ENCODE results near the gene BRSK2. TPM values are rescaled to one million over a fixed set of nuclear protein-coding genes. Genes with fewer than 3 reads are reported as not detected.

BRSK2 gene
- total and polyA plus RNA-seq, 4 donors, result 14.1 to 106 (median 56.8) TPM

DNA sequence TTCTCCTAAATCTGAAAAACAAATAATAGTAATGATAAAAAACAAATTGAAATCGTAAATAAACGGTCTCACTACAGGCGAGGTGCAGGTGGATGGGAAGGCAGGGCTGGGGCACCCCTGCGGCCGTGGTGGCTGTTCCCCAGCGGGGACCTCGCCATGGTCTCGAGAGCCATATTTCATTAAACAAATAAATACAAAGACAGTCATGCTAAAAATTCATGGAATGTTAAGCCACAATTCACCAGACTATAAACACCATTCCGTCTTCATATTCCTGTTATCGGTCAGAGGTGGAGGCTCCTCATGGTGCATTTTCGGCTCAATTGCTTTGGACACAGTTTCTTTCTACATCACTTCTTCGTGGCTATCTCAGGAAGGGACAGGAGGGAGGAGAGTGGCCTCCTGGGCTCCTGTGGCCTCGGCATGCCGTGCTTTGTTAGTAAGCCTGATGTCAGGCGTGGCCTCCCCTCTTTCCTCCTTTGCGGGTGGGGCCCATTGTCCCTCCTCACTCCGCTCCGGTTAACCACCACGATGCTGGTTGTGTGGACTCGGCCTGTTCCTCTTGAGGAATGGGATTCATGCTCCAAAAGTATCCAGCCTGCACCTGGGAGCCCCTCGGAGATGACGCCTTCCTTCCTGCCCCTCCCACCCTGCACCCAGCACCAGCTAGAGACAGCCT lies 16.1 kb upstream of the BRSK2 start:
- Histone ChIP-seq H3K4me3 (ENCODE audit: low read depth, low read length) (no peak overlapping the region), H3K27me3 (ENCODE audit: control insufficient read depth, insufficient read depth, low read length) (no peaks in the 10 kb centered on the region), H3K9me3 (ENCODE audit: control insufficient read depth, insufficient read depth, low read length) (no peaks in the 10 kb centered on the region), H3K36me3 (ENCODE audit: control insufficient read depth, insufficient read depth, low read length) (peaks cover 2% of the 10 kb centered on the region), H3K27ac (ENCODE audit: low read depth, low read length) (no peak overlapping the region), H3K4me1 (ENCODE audit: control insufficient read depth, insufficient read depth, low read length) (no peaks in the 10 kb centered on the region)
- 62% methylated on average over 14 of the region's 22 CpGs for WGBS (ENCODE audit: insufficient coverage)
- no peak for DNase-seq (ENCODE audit: low read depth in 4 of 6, low spot score in 6 of 6)

DNA sequence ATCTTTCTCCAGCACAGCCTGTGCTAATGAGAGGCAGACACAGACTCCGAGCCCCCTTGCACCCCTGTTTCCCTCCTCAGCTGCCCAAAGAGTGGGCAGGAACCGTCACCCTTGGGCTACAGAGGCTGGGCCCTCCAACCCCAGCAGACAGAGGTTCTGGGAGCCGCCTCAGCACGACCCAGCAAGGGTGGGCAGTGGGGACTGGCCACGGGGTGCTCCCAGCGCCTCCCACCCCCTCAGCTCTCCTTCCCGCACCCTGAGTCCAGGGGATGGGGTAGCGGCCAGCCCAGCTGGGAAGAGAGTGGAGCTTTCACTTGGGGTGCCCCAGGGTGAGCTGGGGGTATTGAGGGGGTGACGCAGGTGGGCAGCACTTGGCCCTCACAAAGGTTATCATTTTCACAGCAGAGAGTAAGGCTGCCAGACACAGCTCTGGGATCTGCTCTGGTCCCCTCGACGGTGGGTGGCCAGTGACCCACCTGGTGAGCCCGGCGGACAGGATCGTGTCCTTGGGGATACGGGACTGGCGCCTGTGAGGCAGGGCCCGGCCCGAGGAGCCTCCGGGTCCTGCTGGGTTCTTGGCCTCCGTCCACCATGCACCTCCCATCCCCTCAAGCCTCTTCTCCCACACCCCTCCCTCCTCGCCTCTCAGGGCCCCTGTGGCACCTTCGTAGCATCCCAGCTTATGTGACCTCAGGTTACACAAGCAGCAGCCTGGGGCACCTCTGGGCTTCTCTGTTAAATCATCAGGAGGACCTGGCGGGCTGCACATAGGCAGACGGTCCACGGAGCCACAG lies 14.4 kb upstream of the BRSK2 start:
- DNase-seq (ENCODE audit: low read depth in 4 of 6, low spot score in 6 of 6), result no peak
- Histone ChIP-seq H3K36me3 (ENCODE audit: control insufficient read depth, insufficient read depth, low read length) (peaks cover under 1% of the 10 kb centered on the region), H3K27ac (ENCODE audit: low read depth, low read length) (no peak overlapping the region), H3K9me3 (ENCODE audit: control insufficient read depth, insufficient read depth, low read length) (no peaks in the 10 kb centered on the region), H3K27me3 (ENCODE audit: control insufficient read depth, insufficient read depth, low read length) (no peaks in the 10 kb centered on the region), H3K4me1 (ENCODE audit: control insufficient read depth, insufficient read depth, low read length) (no peaks in the 10 kb centered on the region), H3K4me3 (ENCODE audit: low read depth, low read length) (no peak overlapping the region)
- 93% methylated on average over 20 of the region's 25 CpGs for WGBS (ENCODE audit: insufficient coverage)

DNA sequence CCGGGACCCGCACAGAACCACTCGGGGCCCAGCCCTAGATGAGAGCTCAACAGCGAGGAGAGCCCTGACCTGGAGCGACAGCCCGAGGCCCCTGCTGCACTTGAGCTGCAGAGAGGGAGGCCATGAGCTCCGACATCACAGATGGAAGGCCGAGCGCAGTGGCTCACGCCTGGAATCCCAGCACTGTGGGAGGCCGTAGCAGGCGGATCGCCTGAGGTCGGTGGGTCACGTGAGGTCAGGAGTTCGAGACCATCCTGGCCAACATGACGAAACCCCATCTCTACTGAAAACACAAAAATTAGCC lies 13.8 kb upstream of the BRSK2 start:
- H3K36me3 ChIP-seq (ENCODE audit: control insufficient read depth, insufficient read depth, low read length), result no peaks in the 10 kb centered on the region
- no peak overlapping the region for H3K4me3 ChIP-seq (ENCODE audit: low read depth, low read length)
- no peaks in the 10 kb centered on the region for H3K27me3 ChIP-seq (ENCODE audit: control insufficient read depth, insufficient read depth, low read length)
- no peaks in the 10 kb centered on the region for H3K9me3 ChIP-seq (ENCODE audit: control insufficient read depth, insufficient read depth, low read length)
- 83% methylated on average over 16 of the region's 17 CpGs for WGBS (ENCODE audit: insufficient coverage)
- no peak overlapping the region for H3K27ac ChIP-seq (ENCODE audit: low read depth, low read length)
- no peaks in the 10 kb centered on the region for H3K4me1 ChIP-seq (ENCODE audit: control insufficient read depth, insufficient read depth, low read length)
- no peak for DNase-seq (ENCODE audit: low read depth in 4 of 6, low spot score in 6 of 6)

DNA sequence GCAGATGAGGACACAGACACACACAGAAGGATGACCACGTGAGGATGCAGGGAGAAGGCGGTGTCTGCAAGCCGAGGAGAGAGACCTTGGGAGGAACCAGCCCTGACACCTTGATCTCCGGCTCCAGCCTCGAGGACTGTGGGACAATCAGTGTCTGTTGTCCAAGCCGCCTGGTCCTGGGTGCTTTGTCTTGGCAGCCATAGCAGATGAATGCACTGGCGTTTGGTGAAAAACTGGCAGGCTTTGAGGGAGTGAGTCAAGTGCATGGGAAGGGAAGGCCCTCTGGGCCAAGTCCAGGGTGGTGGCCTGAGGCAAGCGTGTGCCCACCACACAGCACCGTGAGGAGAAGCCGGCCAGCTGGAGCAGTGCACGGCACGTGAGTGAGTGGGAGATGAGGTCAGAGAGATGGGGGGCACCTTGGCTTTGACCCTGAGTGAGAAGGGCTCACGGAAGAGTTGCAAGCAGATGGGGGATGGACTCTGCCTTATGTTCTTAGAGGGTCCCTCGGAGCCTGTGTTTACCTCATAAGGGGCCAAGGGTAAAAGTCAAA lies 12.4 kb upstream of the BRSK2 start:
- no peak overlapping the region for H3K4me3 ChIP-seq (ENCODE audit: low read depth, low read length)
- no peak for DNase-seq (ENCODE audit: low read depth in 4 of 6, low spot score in 6 of 6)
- no peak overlapping the region for H3K27ac ChIP-seq (ENCODE audit: low read depth, low read length)
- H3K36me3 ChIP-seq (ENCODE audit: control insufficient read depth, insufficient read depth, low read length), result no peaks in the 10 kb centered on the region
- H3K4me1 ChIP-seq (ENCODE audit: control insufficient read depth, insufficient read depth, low read length), result no peaks in the 10 kb centered on the region
- no peaks in the 10 kb centered on the region for H3K9me3 ChIP-seq (ENCODE audit: control insufficient read depth, insufficient read depth, low read length)
- no peaks in the 10 kb centered on the region for H3K27me3 ChIP-seq (ENCODE audit: control insufficient read depth, insufficient read depth, low read length)
- whole genome bisulfite sequencing (ENCODE audit: insufficient coverage), result 69% methylated on average over 13 of the region's 14 CpGs

DNA sequence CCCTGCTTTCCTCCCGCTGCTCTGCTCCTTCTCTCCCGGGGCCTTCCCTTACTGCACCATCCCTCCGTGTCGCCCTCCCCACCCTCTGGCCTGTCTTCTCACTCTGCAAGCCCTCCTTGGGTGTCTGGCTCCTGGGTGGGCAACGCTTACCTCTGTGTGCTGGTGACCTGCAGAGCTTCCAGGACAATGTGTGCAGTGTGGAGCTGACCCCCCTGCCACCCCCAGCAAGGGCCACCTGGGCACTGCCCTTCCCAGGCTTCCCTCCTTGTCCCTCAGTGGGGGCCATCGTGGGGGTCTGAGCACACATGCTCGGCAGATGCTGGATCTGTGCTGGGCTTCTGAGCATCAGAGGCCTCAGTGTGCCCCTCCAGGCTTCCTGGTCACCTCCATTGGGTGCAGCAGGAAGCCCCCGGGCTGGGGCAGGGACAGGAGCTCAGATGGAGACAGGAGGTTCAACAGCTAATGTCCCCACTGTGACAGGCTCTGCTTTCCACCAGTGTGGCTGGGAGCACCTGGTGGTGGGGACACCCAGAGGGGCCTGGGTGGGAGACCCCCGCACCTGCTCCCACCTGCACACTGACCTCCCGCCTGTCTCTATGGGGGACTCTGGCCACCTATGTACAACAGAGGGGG lies 7.8 kb upstream of the BRSK2 start:
- H3K27me3 ChIP-seq (ENCODE audit: control insufficient read depth, insufficient read depth, low read length), result no peaks in the 10 kb centered on the region
- H3K36me3 ChIP-seq (ENCODE audit: control insufficient read depth, insufficient read depth, low read length), result no peaks in the 10 kb centered on the region
- no peaks in the 10 kb centered on the region for H3K9me3 ChIP-seq (ENCODE audit: control insufficient read depth, insufficient read depth, low read length)
- H3K4me1 ChIP-seq (ENCODE audit: control insufficient read depth, insufficient read depth, low read length), result peaks cover 13% of the 10 kb centered on the region
- H3K4me3 ChIP-seq (ENCODE audit: low read depth, low read length), result no peak overlapping the region
- H3K27ac ChIP-seq (ENCODE audit: low read depth, low read length), result no peak overlapping the region
- no peak for DNase-seq (ENCODE audit: low read depth in 4 of 6, low spot score in 6 of 6)
- 82% methylated on average over 9 of the region's 10 CpGs for WGBS (ENCODE audit: insufficient coverage)

DNA sequence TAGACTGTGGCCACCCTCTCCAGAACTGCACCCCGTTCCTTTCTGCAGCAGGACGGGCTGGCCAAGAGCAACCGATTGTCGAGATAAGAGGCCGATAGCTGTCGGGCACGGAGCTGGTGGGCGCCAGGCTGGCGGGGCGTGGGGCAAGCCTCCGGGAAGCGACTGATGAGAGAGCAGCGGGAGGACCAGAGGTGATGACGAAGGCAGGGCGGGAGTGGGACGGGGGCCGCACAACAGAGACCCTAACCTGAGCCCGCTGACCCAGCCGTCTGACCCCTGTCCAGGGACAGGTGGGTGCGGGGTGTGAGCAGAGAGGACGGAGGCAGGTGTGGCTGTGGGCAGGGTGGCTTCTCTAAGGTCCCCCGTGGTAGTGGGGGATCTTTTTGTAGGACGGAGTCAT lies 7.3 kb upstream of the BRSK2 start:
- 73% methylated on average over 22 of the region's 23 CpGs for WGBS (ENCODE audit: insufficient coverage)
- H3K36me3 ChIP-seq (ENCODE audit: control insufficient read depth, insufficient read depth, low read length), result no peaks in the 10 kb centered on the region
- H3K4me3 ChIP-seq (ENCODE audit: low read depth, low read length), result no peak overlapping the region
- no peaks in the 10 kb centered on the region for H3K27me3 ChIP-seq (ENCODE audit: control insufficient read depth, insufficient read depth, low read length)
- H3K27ac ChIP-seq (ENCODE audit: low read depth, low read length), result no peak overlapping the region
- no peak for DNase-seq (ENCODE audit: low read depth in 4 of 6, low spot score in 6 of 6)
- peaks cover 13% of the 10 kb centered on the region for H3K4me1 ChIP-seq (ENCODE audit: control insufficient read depth, insufficient read depth, low read length)
- H3K9me3 ChIP-seq (ENCODE audit: control insufficient read depth, insufficient read depth, low read length), result no peaks in the 10 kb centered on the region

DNA sequence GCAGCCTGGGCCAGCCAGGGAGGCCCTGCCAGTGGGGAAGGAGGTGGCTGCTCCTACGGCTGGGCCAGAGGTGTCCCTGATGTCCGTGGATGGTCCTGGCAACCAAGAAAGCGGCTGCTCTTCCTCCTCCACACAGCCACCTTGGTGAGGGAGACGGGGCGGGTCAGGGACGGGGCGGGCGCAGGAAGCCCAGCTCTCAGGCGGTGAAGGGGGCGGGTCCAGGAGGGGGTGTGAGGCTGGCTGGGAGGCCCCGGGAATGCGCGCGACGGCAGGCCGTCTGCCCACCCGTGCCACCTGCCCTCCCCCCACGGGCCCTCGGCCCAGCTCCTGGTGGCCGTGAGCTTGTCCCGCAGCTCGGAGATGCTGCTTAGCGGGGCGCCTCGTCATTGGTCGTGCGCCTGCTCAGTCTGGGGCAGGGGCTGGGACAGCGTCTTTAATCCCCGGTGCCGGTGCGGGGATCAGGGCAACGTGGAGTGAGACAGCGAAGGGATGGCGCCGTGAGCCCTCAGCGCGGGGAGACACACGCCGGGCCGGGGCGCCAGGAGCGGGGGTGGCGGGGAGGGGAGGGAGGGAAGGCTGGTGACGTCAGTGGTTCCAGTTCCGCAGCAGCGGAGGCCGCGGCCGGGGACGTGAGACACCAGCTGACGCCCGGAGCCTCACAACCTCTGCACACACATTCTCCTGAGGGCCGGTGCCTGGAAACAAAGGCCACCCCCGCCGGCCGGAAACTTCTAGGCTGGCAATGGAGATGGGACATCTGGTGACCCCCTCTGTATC lies 6.7 kb upstream of the BRSK2 start:
- Histone ChIP-seq H3K9me3 (ENCODE audit: control insufficient read depth, insufficient read depth, low read length) (no peaks in the 10 kb centered on the region), H3K4me1 (ENCODE audit: control insufficient read depth, insufficient read depth, low read length) (peaks cover 15% of the 10 kb centered on the region), H3K36me3 (ENCODE audit: control insufficient read depth, insufficient read depth, low read length) (no peaks in the 10 kb centered on the region), H3K27me3 (ENCODE audit: control insufficient read depth, insufficient read depth, low read length) (no peaks in the 10 kb centered on the region), H3K4me3 (ENCODE audit: low read depth, low read length) (peak overlapping the region; percentile 54), H3K27ac (ENCODE audit: low read depth, low read length) (peak overlapping the region; percentile 61)
- peak in 2 of 6 donors; percentile 83 to 91 for DNase-seq (ENCODE audit: low read depth in 4 of 6, low spot score in 6 of 6)
- 1% methylated on average over 43 of the region's 56 CpGs for WGBS (ENCODE audit: insufficient coverage)

DNA sequence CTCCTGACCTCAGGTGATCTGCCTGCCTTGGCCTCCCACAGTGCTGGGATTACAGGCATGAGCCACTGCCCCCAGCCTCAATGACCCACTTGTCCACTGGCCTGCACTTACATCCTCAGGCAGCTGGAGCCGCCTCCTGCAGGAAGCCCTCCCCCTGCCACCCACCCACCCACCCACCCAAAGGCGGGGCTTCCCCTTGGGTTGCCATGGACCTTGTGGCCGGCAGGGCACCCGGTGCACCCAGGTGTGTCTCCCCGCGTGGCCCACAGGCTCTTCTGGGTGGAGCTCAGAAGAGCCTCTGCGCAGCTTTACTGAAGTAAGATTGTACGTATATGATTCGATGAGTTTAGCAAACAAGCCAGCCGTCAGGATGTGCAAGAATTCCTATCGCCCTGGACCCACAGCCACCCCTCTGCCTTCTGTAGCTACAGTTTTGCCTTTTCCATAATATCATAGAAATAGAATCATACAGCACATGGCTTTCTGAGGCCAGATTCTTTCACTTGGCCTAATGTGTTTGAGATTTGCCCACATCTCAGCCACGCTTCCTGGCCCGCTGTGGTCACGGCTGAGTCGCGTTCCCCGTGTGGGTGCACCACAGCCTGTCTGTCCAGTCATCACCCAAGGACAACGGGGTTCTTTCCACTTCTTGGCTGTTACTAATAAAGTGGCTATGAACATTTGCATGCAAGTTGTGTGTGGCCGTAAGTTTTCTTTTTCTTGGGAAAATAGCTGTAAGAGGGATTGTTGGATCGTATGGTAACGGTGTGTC lies 5.3 kb upstream of the BRSK2 start:
- WGBS (ENCODE audit: insufficient coverage), result 88% methylated on average over 13 of the region's 21 CpGs
- Histone ChIP-seq H3K4me1 (ENCODE audit: control insufficient read depth, insufficient read depth, low read length) (peaks cover 28% of the 10 kb centered on the region), H3K27me3 (ENCODE audit: control insufficient read depth, insufficient read depth, low read length) (no peaks in the 10 kb centered on the region), H3K9me3 (ENCODE audit: control insufficient read depth, insufficient read depth, low read length) (no peaks in the 10 kb centered on the region), H3K27ac (ENCODE audit: low read depth, low read length) (no peak overlapping the region), H3K4me3 (ENCODE audit: low read depth, low read length) (no peak overlapping the region), H3K36me3 (ENCODE audit: control insufficient read depth, insufficient read depth, low read length) (peaks cover 2% of the 10 kb centered on the region)
- no peak for DNase-seq (ENCODE audit: low read depth in 4 of 6, low spot score in 6 of 6)

DNA sequence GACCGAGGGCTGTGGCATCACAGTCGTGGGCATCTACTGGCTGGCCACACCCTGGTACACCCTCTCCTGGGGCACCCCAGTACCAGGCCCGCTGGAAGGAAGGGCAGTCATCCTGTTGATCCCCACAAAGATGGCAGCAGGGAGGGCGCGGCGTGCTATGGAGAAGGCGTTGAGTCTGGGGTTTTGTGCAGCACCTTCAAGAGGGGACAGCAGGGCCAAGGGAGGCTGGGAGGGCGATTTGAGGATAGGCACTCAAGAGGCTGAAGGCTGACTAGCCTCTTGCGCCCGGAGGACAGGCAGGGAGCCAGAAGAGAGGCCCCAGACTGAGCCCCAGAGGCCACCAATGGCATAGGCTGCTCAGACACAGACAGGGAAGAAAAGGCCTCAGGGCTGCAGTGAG lies 2.2 kb upstream of the BRSK2 start:
- Histone ChIP-seq H3K27me3 (ENCODE audit: control insufficient read depth, insufficient read depth, low read length) (peaks cover 3% of the 10 kb centered on the region), H3K4me1 (ENCODE audit: control insufficient read depth, insufficient read depth, low read length) (peaks cover 44% of the 10 kb centered on the region), H3K4me3 (ENCODE audit: low read depth, low read length) (no peak overlapping the region), H3K36me3 (ENCODE audit: control insufficient read depth, insufficient read depth, low read length) (peaks cover 9% of the 10 kb centered on the region), H3K9me3 (ENCODE audit: control insufficient read depth, insufficient read depth, low read length) (no peaks in the 10 kb centered on the region), H3K27ac (ENCODE audit: low read depth, low read length) (no peak overlapping the region)
- no peak for DNase-seq (ENCODE audit: low read depth in 4 of 6, low spot score in 6 of 6)
- WGBS (ENCODE audit: insufficient coverage), result 88% methylated on average over 10 of the region's 10 CpGs
